WI38 (cell line): ENCODE results near the gene PSPH.
"Not testable (repeated sequence)": the region's sequence is repeated elsewhere in the genome, so short reads cannot be mapped to it uniquely, and the experiment has no call there.

Source experiments
- H3K4me3 ChIP-seq: 2 replicates; pipeline ENCODE4 v1.5.1; 2011; ENCODE audit warnings: low read depth, mild to moderate bottlenecking, control low read depth, low read length
- CTCF ChIP-seq: IDR thresholded peaks from 2 replicates; pipeline ENCODE4 v1.5.1; 2012; ENCODE audit warnings: low read depth, mild to moderate bottlenecking, control low read depth, low read length

PSPH gene

GRCh38 chr7:56051339-56052191, at the start of gene PSPH, which contains the start of gene CCT6A:
Gene PSPH (minus strand): TSS chr7:56051444. CDS start chr7:56021212, 30,232 bp downstream.
Gene CCT6A (plus strand): TSS chr7:56051765. CDS start chr7:56051849, 84 bp downstream.
- H3K4me3 ChIP-seq, result peak within 1 kb of the TSS; percentile 93
- no peak for TF ChIP-seq CTCF

- TF ChIP-seq CTCF, result no peak
- no peak overlapping the region for H3K4me3 ChIP-seq
Observed at GRCh38 chr7:56099653-56100052, 48.4 kb upstream of the PSPH start.

GRCh38 chr7:56098187-56099008, 47.2 kb upstream of the PSPH start:
- not testable (repeated sequence) for H3K4me3 ChIP-seq

- no peak for TF ChIP-seq CTCF
Observed at GRCh38 chr7:56097700-56098099, 46.5 kb upstream of the PSPH start.

GRCh38 chr7:56092789-56093531, 41.7 kb upstream of the PSPH start, which contains the start of gene PHKG1:
Gene PHKG1 (minus strand): TSS chr7:56092952. CDS start chr7:56088941, 4,011 bp downstream.
- no peak within 1 kb of the TSS for H3K4me3 ChIP-seq

More at GRCh38 chr7:56097700-56098099, 46.5 kb upstream of the PSPH start:
- H3K4me3 ChIP-seq, result no peak overlapping the region

GRCh38 chr7:56092388-56092787, 41.1 kb upstream of the PSPH start:
- H3K4me3 ChIP-seq, result not testable (repeated sequence)

More at GRCh38 chr7:56092789-56093531, 41.7 kb upstream of the PSPH start, which contains the start of gene PHKG1:
- TF ChIP-seq CTCF, result peak; percentile 69

- TF ChIP-seq CTCF, result no peak
Observed at GRCh38 chr7:56091591-56091990, 40.3 kb upstream of the PSPH start.

More at GRCh38 chr7:56091591-56091990, 40.3 kb upstream of the PSPH start:
- H3K4me3 ChIP-seq, result no peak overlapping the region
